ENCODE measurements around the gene NME9.

NME9 gene

GRCh38 chr3:138270245-138270644 lies 59.4 kb downstream of the NME9 start:
- peak in 1 of 2 experiments; percentile 6 for DNase-seq

- no peak for DNase-seq
Measured at GRCh38 chr3:138267083-138267482, 62.6 kb downstream of the NME9 start.

GRCh38 chr3:138265745-138266144 lies 63.9 kb downstream of the NME9 start:
- no peak for DNase-seq

GRCh38 chr3:138263104-138263503 lies 66.5 kb downstream of the NME9 start:
- DNase-seq = no peak

- DNase-seq = no peak
Measured at GRCh38 chr3:138260611-138261010, 69.0 kb downstream of the NME9 start.

- DNase-seq = no peak
Measured at GRCh38 chr3:138259126-138259525, 70.5 kb downstream of the NME9 start.

- DNase-seq = no peak
Measured at GRCh38 chr3:138257986-138258385, 71.7 kb downstream of the NME9 start.

- DNase-seq = no peak
Measured at GRCh38 chr3:138256022-138256421, 73.6 kb downstream of the NME9 start.

GRCh38 chr3:138254216-138254615 lies 75.4 kb downstream of the NME9 start:
- no peak for DNase-seq

GRCh38 chr3:138253609-138254008 lies 76.0 kb downstream of the NME9 start:
- no peak for DNase-seq
